OCI-LY3 (cell line): ENCODE measurements around the gene GLB1L.

Experiments
- EZH2phosphoT487 ChIP-seq: fragments of 200-600 bp; shearing (Covaris generic); IDR thresholded peaks from 2 replicates; pipeline ENCODE4 v1.6.1; 2018; ENCODE audit warnings: antibody characterized with exemption, mixed run types, low read depth
- TF ChIP-seq, protein P1 (sequence below): fragments of 200-600, 300-600 bp; sonication (generic); IDR thresholded peaks from 2 replicates; pipeline ENCODE4 v1.5.1; 2014; ENCODE audit warnings: antibody characterized with exemption, low read length, low read depth

DNA sequence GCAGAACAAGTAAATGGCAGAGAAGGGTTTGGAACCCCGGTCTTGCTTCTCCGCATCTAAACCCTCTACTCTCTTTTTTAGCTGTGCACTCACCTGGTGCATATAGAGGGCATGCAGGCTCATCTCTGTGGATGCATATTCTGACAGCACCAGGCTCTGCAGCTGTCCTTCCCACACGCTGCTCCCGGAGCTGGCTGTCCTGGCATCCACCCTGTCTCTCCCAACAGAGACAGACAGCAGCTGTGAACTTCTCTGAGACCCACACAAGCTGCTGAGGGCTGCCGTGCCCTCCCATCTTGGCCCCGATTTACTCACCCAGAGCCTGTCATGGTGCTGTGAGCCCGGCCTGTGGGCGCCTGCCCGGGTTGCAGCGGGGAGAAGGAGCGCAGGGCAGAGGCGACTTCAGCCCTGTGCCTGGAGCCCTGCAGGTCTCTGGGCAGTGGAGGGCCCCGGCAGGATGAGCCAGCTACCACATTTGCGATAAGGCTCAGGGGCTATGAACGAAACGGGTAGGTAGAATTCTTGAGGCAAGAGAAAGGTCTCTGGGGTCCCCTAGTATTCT is 23.2 kb downstream of the GLB1L start:
- TF ChIP-seq, protein P1, sequence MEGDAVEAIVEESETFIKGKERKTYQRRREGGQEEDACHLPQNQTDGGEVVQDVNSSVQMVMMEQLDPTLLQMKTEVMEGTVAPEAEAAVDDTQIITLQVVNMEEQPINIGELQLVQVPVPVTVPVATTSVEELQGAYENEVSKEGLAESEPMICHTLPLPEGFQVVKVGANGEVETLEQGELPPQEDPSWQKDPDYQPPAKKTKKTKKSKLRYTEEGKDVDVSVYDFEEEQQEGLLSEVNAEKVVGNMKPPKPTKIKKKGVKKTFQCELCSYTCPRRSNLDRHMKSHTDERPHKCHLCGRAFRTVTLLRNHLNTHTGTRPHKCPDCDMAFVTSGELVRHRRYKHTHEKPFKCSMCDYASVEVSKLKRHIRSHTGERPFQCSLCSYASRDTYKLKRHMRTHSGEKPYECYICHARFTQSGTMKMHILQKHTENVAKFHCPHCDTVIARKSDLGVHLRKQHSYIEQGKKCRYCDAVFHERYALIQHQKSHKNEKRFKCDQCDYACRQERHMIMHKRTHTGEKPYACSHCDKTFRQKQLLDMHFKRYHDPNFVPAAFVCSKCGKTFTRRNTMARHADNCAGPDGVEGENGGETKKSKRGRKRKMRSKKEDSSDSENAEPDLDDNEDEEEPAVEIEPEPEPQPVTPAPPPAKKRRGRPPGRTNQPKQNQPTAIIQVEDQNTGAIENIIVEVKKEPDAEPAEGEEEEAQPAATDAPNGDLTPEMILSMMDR = no peak
- TF ChIP-seq EZH2phosphoT487 = no peak
